ENCODE results near the gene ADAMTS4. TPM values are rescaled to one million over a fixed set of nuclear protein-coding genes. Genes with fewer than 3 reads are reported as not detected.

Gene ADAMTS4
- total RNA-seq, 2 experiments from 2014 or later: 2.3 to 3.0 TPM

GRCh38 chr1:161168906-161169305 is 29.9 kb downstream of the ADAMTS4 start:
- intact Hi-C loops (cut with micrococcal nuclease): loop anchor here (5.0 kb wide), 1 partner anchor 102 kb away; the partner anchor contains the start of gene ARHGAP30

DNA sequence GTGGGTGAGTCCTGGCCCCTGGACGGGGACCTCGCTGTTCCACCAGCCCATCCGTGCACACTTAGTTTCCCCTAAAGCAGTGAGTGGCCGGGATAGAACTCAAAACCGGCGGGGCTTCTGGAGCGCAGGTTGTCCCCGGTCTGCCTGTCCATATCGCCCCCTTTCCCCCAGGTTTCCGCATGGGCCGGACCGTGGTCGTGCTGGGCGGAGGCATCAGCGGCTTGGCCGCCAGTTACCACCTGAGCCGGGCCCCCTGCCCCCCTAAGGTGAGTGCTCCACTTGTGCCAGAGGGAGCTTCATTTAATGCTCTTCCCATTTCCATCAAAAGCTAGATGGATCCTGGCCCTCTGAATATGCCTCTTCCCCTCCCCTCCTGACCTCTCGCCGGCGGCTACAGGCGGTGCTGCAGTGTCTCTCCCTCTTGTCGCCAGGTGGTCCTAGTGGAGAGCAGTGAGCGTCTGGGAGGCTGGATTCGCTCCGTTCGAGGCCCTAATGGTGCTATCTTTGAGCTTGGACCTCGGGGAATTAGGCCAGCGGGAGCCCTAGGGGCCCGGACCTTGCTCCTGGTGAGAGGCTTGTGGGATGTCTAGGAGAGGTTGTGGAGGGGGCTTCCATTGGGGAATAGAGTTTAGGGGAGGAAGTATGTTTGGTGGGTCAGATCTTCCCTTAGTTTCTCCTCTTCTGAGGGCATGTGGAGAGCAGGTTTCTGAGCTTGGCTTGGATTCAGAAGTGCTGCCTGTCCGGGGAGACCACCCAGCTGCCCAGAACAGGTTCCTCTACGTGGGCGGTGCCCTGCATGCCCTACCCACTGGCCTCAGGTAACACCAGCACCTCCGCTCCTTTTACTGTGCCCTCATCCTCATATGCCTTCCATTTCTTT is 31.9 kb downstream of the ADAMTS4 start:
- no peaks in the 10 kb centered on the region for H3K9me3 Mint-ChIP-seq
- peaks cover 39% of the 10 kb centered on the region for H3K4me1 Mint-ChIP-seq (ENCODE audit: low read depth)
- ChIA-PET POLR2A (interaction anchor here (0.5 to 3.2 kb wide), 12 partner anchors 9 to 122 kb away, joined by 3 to 41 read pairs (median 11); partner anchors contain the start of genes B4GALT3, DEDD, NDUFS2 and NIT1), CTCF (interaction anchor here (1.0 to 3.4 kb wide), 15 partner anchors 8 to 216 kb away, joined by 3 to 45 read pairs (median 12); partner anchors contain the start of genes B4GALT3, DEDD, KLHDC9 and NDUFS2)
- H3K27ac Mint-ChIP-seq: peak overlapping the region; percentile 93
- no peak for DNase-seq
- intact Hi-C loops (cut with micrococcal nuclease): loop anchor here (1.0 to 5.0 kb wide), 3 partner anchors 18 to 100 kb away; partner anchors contain the start of gene ARHGAP30
- H3K4me3 Mint-ChIP-seq: peak overlapping the region; percentile 86
- peaks cover 17% of the 10 kb centered on the region for H3K36me3 Mint-ChIP-seq
- no peaks in the 10 kb centered on the region for H3K27me3 Mint-ChIP-seq

More at GRCh38 chr1:161168906-161169305, 29.9 kb downstream of the ADAMTS4 start:
- Mint-ChIP-seq H3K9me3 (no peaks in the 10 kb centered on the region), H3K27ac (no peak overlapping the region), H3K36me3 (peaks cover 20% of the 10 kb centered on the region), H3K4me3 (no peak overlapping the region), H3K27me3 (no peaks in the 10 kb centered on the region), H3K4me1 (ENCODE audit: low read depth) (peaks cover 30% of the 10 kb centered on the region)
- CTCF ChIA-PET: interaction anchor here (1.2 kb wide), 1 partner anchor 57 kb away, joined by 3 read pairs; the partner anchor contains the start of gene TOMM40L
- POLR2A ChIA-PET: no interaction called here
- no peak for DNase-seq

- intact Hi-C loops (cut with micrococcal nuclease): loop anchor here (1.0 to 5.0 kb wide), 3 partner anchors 19 to 99 kb away; partner anchors contain the start of gene ARHGAP30
- CTCF ChIA-PET: interaction anchor here (0.6 to 3.4 kb wide), 26 partner anchors 9 to 571 kb away, joined by 3 to 45 read pairs (median 6); partner anchors contain the start of genes B4GALT3, DEDD, KLHDC9 and NDUFS2
Observed at GRCh38 chr1:161165742-161166668, 32.8 kb downstream of the ADAMTS4 start, which contains the start of gene PPOX. PPOX (plus strand) TSS chr1:161166426; CDS start chr1:161166848, 422 bp downstream.

GRCh38 chr1:161164901-161165610 is 33.8 kb downstream of the ADAMTS4 start:
- Mint-ChIP-seq H3K27ac (peak overlapping the region; percentile 61), H3K27me3 (no peaks in the 10 kb centered on the region), H3K9me3 (no peaks in the 10 kb centered on the region), H3K4me1 (ENCODE audit: low read depth) (peaks cover 57% of the 10 kb centered on the region), H3K36me3 (peaks cover 14% of the 10 kb centered on the region), H3K4me3 (peak overlapping the region; percentile 20)
- intact Hi-C loops (cut with micrococcal nuclease): loop anchor here (5.0 kb wide), 1 partner anchor 98 kb away; the partner anchor contains the start of gene ARHGAP30
- DNase-seq: no peak
- POLR2A ChIA-PET: interaction anchor here (0.6 to 3.2 kb wide), 12 partner anchors 9 to 133 kb away, joined by 3 to 41 read pairs (median 11); partner anchors contain the start of genes B4GALT3, DEDD, NDUFS2 and NIT1
- CTCF ChIA-PET: interaction anchor here (0.6 to 3.4 kb wide), 20 partner anchors 8 to 572 kb away, joined by 3 to 45 read pairs (median 6); partner anchors contain the start of genes B4GALT3, KLHDC9, NDUFS2 and NIT1

More at GRCh38 chr1:161165742-161166668, 32.8 kb downstream of the ADAMTS4 start, which contains the start of gene PPOX:
- Mint-ChIP-seq H3K27ac (peak within 1 kb of the TSS; percentile 93), H3K9me3 (no peaks in the 10 kb centered on the region), H3K27me3 (no peaks in the 10 kb centered on the region), H3K4me3 (peak within 1 kb of the TSS; percentile 86), H3K36me3 (peaks cover 16% of the 10 kb centered on the region), H3K4me1 (ENCODE audit: low read depth) (peaks cover 48% of the 10 kb centered on the region)
- POLR2A ChIA-PET: interaction anchor here (0.5 to 3.2 kb wide), 14 partner anchors 10 to 121 kb away, joined by 3 to 41 read pairs (median 8); partner anchors contain the start of genes B4GALT3, DEDD, NDUFS2 and NIT1
- peak; percentile 97 for DNase-seq

DNA sequence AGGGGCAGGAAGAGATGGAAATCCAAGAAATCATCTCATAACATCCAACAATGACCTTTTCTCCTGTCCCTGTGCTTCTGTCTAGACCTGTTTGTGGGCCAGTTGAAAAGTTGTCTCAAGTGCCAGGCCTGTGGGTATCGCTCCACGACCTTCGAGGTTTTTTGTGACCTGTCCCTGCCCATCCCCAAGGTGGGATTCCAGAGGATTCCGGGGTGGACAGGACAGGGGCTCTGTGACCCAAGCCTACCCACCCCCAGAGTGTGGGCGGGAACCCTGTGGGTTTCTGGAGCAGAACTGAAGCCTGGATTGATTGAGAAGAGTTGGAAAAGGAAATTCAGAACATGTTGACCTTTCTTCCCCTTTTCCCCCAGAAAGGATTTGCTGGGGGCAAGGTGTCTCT is 35.1 kb downstream of the ADAMTS4 start:
- ChIA-PET CTCF (interaction anchor here (1.0 kb wide), 1 partner anchor 31 kb away, joined by 3 read pairs; the partner anchor contains the start of gene DEDD), POLR2A (no interaction called here)

GRCh38 chr1:161162806-161163205 is 36.0 kb downstream of the ADAMTS4 start:
- no peak overlapping the region for H3K27ac Mint-ChIP-seq
- ChIA-PET POLR2A (interaction anchor here (1.0 kb wide), 1 partner anchor 8 kb away, joined by 4 read pairs; no protein-coding TSS in a partner anchor), CTCF (interaction anchor here (1.4 kb wide), 1 partner anchor 14 kb away, joined by 3 read pairs; the partner anchor contains the start of gene B4GALT3)
- no peaks in the 10 kb centered on the region for H3K27me3 Mint-ChIP-seq
- H3K4me3 Mint-ChIP-seq: no peak overlapping the region
- no peak for DNase-seq
- peaks cover 24% of the 10 kb centered on the region for H3K36me3 Mint-ChIP-seq
- H3K4me1 Mint-ChIP-seq (ENCODE audit: low read depth): peaks cover 63% of the 10 kb centered on the region
- H3K9me3 Mint-ChIP-seq: no peaks in the 10 kb centered on the region
- intact Hi-C loops (cut with micrococcal nuclease): no loop called here

More for the DNA sequence above, 35.1 kb downstream of the ADAMTS4 start:
- peaks cover 16% of the 10 kb centered on the region for H3K36me3 Mint-ChIP-seq
- peaks cover 64% of the 10 kb centered on the region for H3K4me1 Mint-ChIP-seq (ENCODE audit: low read depth)
- no peak for DNase-seq
- H3K27me3 Mint-ChIP-seq: no peaks in the 10 kb centered on the region
- H3K9me3 Mint-ChIP-seq: no peaks in the 10 kb centered on the region
- H3K4me3 Mint-ChIP-seq: no peak overlapping the region
- intact Hi-C loops (cut with micrococcal nuclease): no loop called here
- H3K27ac Mint-ChIP-seq: peak overlapping the region; percentile 16

DNA sequence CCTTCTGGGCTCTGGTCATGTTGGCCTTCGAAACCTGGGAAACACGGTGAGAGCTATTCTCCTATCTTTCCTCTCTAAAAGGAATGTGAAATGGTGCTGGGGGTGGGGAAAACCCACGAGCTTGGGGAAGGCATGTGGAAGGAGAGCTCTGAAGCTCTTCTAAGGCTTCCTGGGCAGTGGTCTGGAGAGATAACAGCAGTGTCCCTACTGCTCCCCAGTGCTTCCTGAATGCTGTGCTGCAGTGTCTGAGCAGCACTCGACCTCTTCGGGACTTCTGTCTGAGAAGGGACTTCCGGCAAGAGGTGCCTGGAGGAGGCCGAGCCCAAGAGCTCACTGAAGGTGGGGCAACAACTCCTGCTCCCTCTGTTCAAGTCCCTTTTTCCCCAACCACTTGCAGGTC is 36.8 kb downstream of the ADAMTS4 start:
- Mint-ChIP-seq H3K27me3 (no peaks in the 10 kb centered on the region), H3K4me1 (ENCODE audit: low read depth) (peaks cover 59% of the 10 kb centered on the region), H3K4me3 (no peak overlapping the region), H3K36me3 (peaks cover 31% of the 10 kb centered on the region), H3K9me3 (no peaks in the 10 kb centered on the region), H3K27ac (no peak overlapping the region)
- ChIA-PET CTCF (interaction anchor here (1.4 kb wide), 1 partner anchor 15 kb away, joined by 3 read pairs; the partner anchor contains the start of gene B4GALT3), POLR2A (interaction anchor here (1.0 to 1.6 kb wide), 2 partner anchors 9 to 14 kb away, joined by 4 to 5 read pairs; no protein-coding TSS in a partner anchor)
- no peak for DNase-seq
- intact Hi-C loops (cut with micrococcal nuclease): no loop called here

GRCh38 chr1:161161652-161162051 is 37.2 kb downstream of the ADAMTS4 start:
- POLR2A ChIA-PET: interaction anchor here (1.0 to 1.6 kb wide), 2 partner anchors 9 to 15 kb away, joined by 4 to 5 read pairs; no protein-coding TSS in a partner anchor
- no peak for DNase-seq
- H3K4me3 Mint-ChIP-seq: no peak overlapping the region
- H3K27me3 Mint-ChIP-seq: no peaks in the 10 kb centered on the region
- no peaks in the 10 kb centered on the region for H3K9me3 Mint-ChIP-seq
- no peak overlapping the region for H3K27ac Mint-ChIP-seq
- intact Hi-C loops (cut with micrococcal nuclease): no loop called here
- H3K36me3 Mint-ChIP-seq: peaks cover 34% of the 10 kb centered on the region
- CTCF ChIA-PET: no interaction called here
- peaks cover 57% of the 10 kb centered on the region for H3K4me1 Mint-ChIP-seq (ENCODE audit: low read depth)

- no peaks in the 10 kb centered on the region for H3K27me3 Mint-ChIP-seq
- H3K4me1 Mint-ChIP-seq (ENCODE audit: low read depth): peaks cover 54% of the 10 kb centered on the region
- ChIA-PET POLR2A (interaction anchor here (1.6 kb wide), 1 partner anchor 16 kb away, joined by 5 read pairs; no protein-coding TSS in a partner anchor), CTCF (no interaction called here)
- no peak overlapping the region for H3K27ac Mint-ChIP-seq
- H3K4me3 Mint-ChIP-seq: peak overlapping the region; percentile 78
- intact Hi-C loops (cut with micrococcal nuclease): no loop called here
- DNase-seq: no peak
- H3K36me3 Mint-ChIP-seq: peaks cover 34% of the 10 kb centered on the region
- no peaks in the 10 kb centered on the region for H3K9me3 Mint-ChIP-seq
Observed at GRCh38 chr1:161160671-161161145, 38.1 kb downstream of the ADAMTS4 start.

DNA sequence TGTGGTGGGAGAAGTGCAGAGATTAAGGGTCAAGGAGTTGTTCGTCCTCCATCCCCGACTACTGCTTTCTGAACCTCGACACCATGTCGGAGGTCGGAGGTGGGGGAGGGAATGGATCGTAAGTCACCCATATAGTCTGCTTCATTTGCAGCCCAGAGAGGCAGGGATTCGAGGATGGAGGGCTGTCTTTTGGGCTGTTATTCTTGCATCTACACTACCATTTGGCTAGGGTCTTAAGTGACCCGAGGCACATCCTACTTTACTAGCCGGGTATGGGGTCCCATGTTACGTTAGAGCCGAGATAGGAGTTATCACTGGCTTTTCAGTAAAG is 39.0 kb downstream of the ADAMTS4 start:
- ChIA-PET CTCF (no interaction called here), POLR2A (no interaction called here)
- no peak for DNase-seq
- peaks cover 34% of the 10 kb centered on the region for H3K36me3 Mint-ChIP-seq
- intact Hi-C loops (cut with micrococcal nuclease): no loop called here
- H3K9me3 Mint-ChIP-seq: no peaks in the 10 kb centered on the region
- peaks cover 55% of the 10 kb centered on the region for H3K4me1 Mint-ChIP-seq (ENCODE audit: low read depth)
- peak overlapping the region; percentile 81 for H3K27ac Mint-ChIP-seq
- no peaks in the 10 kb centered on the region for H3K27me3 Mint-ChIP-seq
- H3K4me3 Mint-ChIP-seq: peak overlapping the region; percentile 78
